Prostate gland (tissue), 1 donor: ENCODE data around the gene CEP85.

ENCODE experiments used
- POLR2A ChIP-seq: fragments of 450-650 bp; IDR thresholded peaks from one replicate; pipeline ENCODE4 v1.6.1; 2016; ENCODE audit warnings: antibody characterized with exemption, mild to moderate bottlenecking
- POLR2AphosphoS5 ChIP-seq: sonication (generic); formaldehyde crosslinking; IDR thresholded peaks from one replicate; pipeline ENCODE4 v1.6.1; 2017; ENCODE audit warnings: antibody characterized with exemption

GRCh38 chr1:26259005-26259404, 25.0 kb downstream of the CEP85 start:
- TF ChIP-seq POLR2A (no peak), POLR2AphosphoS5 (no peak)
